Stimulated activated naive CD4-positive, alpha-beta T cell (primary cell): ENCODE data around the gene PUSL1.

Source experiments
- DNase-seq, 6 experiments: peaks; one replicate each; lab custom pipeline; 2025; lab: John Stamatoyannopoulos, UW

The PUSL1 gene

DNA sequence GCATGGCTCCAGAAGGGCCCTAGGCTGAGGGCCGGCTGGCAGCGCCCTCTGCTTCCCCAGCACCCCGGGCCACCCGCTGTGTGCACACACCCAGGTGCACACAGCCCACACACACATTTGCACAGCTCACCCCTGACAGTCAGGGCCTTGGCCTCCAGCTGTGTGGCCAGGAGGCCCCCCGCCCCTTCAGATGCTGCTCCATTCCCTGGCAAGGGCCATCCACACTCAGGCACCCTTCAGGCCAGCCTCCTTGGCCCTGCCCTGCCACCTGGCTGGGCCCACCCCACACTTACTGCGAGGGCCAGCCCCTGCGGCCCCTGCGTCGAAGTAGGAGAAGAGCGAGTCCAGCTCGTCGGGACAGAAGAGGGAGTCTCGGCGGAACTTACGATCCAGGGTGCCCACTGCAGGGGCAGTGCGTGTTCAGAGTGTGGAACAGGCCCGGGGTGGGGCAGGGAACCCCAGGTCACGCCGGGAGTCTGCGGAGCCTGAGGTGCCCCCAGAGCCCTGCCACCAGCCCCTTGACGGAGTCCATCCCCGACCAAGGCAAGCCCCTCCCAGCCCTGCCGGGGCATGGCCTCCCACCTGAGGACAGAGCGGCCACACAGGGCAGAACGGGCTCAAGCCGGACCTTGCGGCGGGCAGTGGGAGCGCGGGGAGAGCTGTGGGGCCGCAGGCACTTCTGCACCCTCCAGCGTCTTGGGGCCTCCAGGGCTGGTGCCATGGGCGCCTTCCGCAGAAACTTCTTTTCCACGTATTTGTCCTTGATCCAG, 13.1 kb upstream of the PUSL1 start:
- DNase-seq: no peak

DNA sequence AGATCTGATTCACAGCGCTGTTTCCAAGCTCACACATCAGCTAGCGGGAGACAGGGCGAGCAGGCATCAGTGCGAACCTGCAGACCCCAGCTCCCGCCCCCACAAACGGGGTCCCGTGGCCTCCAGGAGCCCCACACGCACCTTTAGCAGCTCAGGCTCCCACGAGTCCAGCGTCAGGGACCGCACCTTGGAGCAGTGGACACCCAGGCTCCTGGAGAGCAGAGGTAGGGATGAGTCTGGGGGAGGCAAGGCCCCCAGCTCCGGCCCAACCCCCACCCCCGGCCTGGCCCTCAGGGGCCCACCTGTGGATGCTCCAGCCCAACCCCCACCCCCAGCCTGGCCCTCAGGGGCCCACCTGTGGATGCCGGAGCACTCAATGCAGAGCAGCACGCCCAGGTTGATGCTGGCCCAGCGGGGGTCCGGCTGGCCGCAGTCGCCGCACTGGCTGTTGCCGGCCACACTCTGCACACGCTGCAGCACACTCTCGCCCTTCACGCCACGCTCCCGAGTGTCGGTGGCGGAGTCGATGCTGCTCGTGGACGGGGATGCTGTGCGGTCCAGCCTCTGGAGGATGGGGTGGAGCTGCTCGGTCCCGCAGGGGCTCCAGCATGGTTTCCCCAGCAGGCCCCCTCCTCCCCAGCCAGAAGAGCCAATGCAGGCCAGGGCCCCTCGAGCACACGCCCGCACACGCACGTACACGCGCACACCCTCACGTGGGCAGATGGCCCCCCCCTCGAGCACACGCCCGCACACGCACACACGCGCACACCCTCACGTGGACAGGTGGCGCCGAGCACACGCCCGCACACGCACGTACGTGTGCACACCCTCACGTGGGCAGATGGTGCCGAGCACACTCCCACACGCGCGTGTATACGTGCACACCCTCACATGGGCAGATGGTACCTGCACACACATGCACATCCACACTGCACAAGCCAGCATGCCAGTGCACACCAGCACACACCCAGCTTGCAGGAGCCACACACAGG, 12.0 kb upstream of the PUSL1 start:
- no peak for DNase-seq

DNA sequence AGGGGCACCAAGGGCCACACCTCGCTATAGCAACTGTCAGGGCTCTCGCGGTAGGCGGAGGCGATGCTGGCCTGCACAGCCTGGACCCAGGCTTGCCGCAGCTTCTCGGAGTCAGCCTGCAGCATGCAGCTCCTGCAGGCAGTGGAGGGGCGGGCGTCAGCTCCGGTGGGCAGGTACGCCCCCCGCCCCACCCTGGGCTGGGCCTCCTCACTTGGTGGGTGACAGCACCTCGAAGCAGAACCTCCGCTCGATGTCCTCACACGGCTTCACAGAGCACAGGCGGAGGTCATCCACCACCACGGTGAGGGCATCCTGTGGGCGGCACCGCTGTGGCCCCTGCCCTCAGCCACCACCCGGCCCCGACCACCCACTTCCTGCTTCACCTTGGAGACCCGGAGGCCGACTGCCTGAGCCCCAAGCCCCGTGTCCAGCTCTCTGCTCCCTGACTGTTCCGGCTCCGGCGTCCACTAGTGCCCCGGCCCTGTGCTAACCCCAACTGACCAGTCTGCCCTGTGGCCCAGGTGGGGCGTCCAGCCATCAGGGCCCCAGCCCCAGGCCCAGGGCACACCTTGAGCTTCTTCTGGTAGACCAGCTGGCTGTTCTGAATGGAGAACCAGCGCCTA, 10.5 kb upstream of the PUSL1 start:
- DNase-seq: no peak

- DNase-seq: no peak
These were observed 9.3 kb upstream of the PUSL1 start for GRCh38 chr1:1298861-1299685.

DNA sequence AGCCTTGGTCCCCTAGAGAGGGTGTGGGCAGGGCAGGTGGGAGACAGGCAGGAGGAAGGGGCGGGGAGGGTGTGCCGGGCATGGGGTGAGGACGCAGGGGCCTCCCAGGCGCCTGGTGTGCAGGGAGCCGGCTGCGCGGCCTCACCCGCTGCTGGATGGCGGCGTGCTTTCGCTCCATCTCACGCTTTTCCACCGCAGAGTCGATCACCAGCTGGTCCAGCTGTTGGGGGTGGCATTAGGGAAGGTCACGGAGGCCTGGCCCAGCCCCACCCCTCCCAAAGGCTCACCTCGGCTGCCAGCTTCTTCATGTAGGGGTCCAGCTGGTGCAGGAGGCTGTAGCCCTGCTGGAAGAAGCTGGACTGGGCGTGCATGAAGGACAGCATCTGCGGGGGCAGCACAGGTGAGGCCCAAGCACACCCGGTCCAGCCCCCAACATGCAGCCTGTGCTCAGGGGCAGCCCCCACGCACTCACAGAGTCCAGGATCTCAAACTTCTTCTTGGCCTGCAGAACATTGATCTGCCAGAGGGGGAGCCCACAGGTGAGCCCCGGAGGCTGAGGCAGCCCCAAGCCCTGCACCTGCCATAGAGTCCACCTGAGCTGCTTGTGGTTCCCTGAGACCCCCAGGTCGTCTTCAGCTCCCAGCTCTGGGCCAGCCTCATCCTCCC, 8.6 kb upstream of the PUSL1 start:
- peak in 3 of 6 experiments; percentile 10 to 26 (median 15) for DNase-seq

GRCh38 chr1:1300352-1300739, 8.1 kb upstream of the PUSL1 start:
- no peak for DNase-seq

DNA sequence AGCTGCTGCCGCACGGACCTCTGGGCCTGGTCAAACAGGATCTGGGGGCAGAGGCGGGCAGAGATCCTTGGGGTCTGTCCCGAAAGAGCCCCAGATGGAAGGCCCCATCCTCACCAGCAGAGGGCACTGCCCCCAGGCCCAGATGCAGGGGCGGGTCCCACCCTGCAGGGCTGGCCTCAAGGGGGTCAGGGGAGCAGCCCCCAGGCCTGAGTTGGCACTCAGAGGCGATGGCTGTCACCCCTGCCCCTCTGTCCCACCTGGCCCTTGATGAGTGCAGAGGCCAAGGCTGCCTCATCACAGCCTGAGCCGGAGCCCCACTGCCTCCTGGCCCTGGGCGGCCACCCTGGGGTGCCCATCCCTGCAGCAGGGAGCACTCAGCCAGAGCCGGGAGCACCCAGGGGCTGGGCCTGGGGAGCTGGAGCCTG, 6.4 kb upstream of the PUSL1 start:
- DNase-seq: no peak

GRCh38 chr1:1302951-1303509, 5.4 kb upstream of the PUSL1 start:
- DNase-seq: no peak

DNA sequence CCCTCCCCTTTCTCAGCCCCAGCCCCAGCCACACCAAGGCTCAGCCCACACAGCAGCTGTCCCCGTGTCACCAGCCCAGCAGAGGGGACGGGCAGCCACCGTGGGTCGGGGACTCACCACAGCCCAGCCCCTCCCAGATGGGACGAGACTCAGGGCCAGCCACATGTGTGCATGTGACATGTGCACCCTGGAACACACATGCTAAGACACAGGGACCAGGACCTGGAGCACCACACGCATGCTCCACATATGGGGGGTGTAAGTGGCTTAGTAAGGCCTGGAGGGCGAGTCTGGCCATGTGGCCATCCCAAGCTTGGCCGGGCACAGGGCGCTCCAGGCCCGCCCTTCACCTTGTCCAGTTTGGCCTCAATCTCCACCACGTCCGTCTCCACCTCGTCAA, 4.7 kb upstream of the PUSL1 start:
- DNase-seq: no peak

DNA sequence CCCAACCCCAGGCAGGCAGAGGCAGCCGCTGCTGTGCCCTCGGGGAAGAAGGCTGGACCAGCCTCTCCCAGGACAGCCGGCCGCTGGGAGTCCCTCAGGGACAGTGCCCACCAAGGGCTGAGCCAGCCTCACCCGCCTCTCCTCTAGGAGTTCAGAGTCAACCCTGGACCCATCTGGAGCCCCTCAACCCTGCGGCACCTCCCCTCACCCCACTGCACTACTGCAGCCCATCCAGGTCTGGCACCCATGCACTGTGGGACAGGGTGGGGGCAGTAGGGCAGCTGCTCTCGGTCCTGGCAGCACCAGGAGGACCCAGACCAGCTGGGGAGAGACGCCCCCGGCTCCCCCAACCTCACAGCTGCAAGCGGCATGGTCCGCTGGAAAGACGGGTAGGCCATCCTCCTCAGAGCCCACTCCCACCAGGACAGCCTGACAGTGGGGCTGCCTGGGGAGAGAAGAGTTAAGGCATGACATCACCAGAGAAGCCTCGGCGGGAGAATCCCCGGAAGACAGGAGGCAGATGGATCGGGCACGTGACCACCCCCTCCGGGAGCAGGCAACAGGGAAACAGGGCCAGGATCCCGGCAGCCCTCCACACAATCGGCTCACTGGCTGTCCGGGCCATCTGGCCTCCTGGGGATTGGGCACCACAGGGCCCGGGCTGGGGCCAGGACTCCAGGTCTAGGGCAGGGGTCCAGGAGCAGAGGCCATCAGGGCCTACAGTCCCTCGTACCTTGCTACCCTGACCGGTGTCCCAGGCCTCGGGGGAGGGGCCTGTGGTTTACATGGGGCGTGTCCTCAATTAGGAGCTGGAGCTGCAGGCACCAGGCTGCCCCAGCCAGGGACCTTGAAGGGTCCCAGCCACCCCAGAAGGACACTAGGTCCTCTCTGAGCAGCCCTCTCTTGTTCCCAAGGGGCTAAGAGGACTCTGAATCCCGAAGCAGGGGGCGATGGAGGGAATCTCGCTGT, 3.8 kb upstream of the PUSL1 start:
- DNase-seq: no peak

DNA sequence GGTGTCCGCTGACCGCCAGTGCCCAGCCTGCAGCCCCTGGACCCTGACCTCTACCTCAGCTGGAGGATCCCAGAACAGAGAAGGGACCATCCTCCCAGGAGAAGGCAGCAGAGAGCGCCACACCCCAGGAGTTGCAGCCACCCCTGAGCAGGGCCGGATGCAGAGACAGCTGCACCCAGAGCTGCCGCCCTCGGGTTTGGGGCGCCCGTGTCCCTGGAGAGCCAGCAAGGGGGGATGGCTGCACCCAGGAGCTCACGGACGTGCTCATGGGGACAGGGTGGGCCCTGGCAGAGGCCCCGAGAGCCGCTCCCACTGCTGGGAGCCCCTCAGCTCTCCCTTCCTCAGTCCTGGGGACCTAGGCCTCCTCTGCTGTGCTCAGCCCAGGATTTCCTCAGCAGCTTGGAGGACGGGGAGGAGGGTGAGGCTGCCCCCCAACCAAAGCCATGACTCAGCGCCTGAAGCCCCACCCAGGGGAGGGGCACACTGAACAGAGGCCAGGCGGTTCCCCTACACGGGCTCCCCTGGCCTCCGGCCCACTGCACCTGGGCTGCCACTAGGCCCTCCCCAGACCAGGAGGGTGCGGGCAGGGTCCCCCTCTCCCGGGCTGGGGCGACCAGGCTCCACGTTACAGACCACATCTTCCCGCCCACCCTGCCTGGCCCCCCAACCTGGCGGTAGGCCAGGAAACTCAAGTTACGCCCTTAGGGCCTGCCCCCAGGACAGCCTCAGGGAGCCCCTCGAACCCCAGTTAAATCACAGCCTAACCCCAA, 2.9 kb upstream of the PUSL1 start:
- DNase-seq: peak; percentile 20 to 60 (median 46)

DNA sequence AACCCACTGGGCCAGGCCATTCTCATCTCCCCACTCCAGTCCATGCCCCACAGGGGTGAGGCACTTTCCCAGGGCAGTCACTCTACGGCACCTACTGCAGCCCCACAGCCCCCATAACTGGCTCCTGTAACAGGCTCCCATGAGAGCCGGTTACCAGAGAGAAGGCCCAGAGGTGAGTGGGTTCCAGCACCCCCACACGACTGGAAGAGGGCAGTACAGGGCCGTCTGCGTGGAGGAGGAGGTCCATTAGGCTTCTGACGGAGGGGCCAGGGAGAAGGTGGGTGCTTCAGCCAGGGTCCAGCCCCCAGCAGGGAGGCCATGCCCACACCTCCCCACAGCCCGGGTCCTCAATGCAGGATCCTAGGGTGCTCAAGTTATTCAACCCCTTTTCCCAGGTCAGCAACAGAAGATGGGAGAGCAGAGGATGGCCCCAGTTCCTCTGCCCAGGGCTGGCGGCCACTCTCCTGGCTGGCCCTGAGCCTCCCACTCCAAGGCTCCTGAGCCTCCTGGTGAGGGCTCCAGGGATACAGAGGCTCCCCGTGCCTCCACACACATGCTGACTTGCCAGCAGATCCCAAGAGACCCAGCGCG, 2.2 kb upstream of the PUSL1 start:
- no peak for DNase-seq

GRCh38 chr1:1306661-1307260, 1.6 kb upstream of the PUSL1 start:
- peak in 1 of 6 experiments; percentile 16 for DNase-seq

DNA sequence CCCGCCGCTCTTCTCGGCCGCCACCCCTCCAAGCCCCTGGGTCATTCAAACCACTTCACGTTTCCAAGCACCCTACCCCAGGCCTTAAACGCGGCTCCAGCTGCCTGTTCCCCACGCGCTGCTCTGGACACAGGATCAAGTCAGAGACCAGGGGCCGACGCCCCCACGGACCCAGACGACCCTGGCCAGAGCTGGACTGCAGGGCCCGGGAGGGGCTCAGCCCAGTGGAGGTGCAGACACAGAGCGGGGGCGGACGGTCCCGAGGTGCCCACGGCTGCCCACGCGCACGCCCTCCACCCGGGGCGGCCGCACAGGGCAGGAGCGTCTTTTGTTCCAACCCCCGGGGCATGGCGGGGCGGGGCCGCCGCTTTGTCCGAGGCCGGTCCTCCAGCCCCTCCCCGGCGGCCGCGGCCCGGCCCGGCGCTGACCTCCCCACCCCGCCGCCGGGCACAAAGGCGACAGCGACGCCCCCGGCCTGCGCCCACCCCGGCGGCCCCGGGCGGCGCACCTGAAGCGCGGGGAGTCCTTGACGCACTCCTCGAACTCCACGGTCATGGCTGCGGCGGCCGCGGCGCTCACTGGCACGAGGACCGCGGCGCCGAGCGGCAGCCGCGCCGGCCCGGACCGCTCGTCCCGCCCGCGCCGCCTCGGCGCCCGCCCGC, 1.0 kb upstream of the PUSL1 start:
- DNase-seq: no peak

DNA sequence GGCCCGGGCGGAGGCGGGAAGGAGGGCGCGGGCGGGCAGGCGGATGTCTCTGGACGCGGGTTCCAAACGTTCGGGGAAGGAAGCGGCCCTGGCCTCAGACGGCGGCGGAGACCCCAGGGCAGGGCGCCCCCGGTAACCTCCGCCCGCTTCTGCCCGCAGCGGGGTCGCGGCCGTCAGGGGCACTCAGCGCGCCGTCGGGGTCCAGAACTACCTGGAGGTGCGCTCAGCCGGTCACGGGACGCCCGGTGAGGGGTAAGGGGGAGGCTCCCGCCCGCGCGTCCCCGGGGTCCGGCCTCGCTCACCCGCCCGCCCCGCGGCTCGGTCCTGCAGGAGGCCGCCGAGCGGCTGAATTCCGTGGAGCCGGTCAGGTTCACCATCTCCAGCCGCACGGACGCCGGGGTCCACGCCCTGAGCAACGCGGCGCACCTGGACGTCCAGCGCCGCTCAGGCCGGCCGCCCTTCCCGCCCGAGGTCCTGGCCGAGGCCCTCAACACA, 406 bp downstream of the PUSL1 start:
- DNase-seq: peak in 1 of 6 experiments; percentile 41

DNA sequence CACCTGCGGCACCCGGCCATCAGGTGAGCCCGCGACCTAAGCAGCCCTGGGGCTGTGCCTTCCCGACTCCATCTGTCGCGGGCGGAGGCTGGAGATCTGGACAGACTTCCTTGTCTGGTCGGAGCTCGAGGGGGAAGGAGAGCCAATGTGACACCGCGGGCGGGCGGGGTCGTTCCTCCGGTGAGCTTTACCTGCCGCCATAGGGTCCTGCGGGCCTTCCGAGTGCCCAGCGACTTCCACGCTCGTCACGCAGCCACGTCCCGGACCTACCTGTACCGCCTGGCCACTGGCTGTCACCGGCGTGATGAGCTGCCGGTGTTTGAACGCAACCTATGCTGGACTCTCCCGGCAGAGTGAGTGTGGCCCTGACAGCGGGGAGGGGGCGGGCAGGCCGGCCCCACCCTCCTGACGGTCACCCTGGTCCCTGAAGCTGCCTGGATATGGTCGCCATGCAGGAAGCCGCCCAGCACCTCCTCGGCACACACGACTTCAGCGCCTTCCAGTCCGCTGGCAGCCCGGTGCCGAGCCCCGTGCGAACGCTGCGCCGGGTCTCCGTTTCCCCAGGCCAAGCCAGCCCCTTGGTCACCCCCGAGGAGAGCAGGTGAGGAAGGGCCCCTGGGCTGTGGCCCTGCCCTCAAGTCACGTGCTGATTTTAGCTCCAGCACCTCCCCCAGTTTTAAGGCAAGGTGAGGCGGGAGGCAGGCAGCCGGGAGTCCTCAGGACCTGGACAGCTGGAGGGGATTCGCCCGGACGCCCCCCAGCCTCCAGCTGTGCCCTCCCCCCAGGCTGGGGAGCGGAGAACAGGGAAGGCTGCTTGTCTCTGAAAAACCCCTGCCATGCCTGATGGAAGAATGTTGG, 1.1 kb downstream of the PUSL1 start:
- DNase-seq: no peak
